AG04449 (cell line): ENCODE measurements around the gene IKZF3.

Experiments
- CTCF ChIA-PET: fragments of 350-600 bp; formaldehyde crosslinking; extraction: SDS; loops from one replicate; lab custom pipeline; 2021; ENCODE audit warnings: antibody characterized with exemption; lab: Yijun Ruan, JAX
- POLR2A ChIA-PET: fragments of 400-600, 350-600 bp; formaldehyde crosslinking; extraction: SDS; loops from one replicate; lab custom pipeline; 2020; ENCODE audit warnings: antibody characterized with exemption, inconsistent platforms; lab: Yijun Ruan, JAX
- DNase-seq: peaks from one replicate; pipeline ENCODE4 v3.0.0-alpha.2; 2010; ENCODE audit warnings: low read depth, low spot score
- H3K4me3 ChIP-seq: 2 replicates; pipeline ENCODE4 v1.5.1; 2011; ENCODE audit warnings: low read depth, mild to moderate bottlenecking, control low read depth, low read length
- CTCF ChIP-seq: IDR thresholded peaks from one replicate; pipeline ENCODE4 v1.5.1; 2011; ENCODE audit warnings: mild to moderate bottlenecking, moderate library complexity, low read length, control low read depth, inconsistent platforms; ENCODE audit not compliant: insufficient read depth; ENCODE audit errors: missing control alignments

IKZF3 gene

GRCh38 chr17:39813631-39814030 is 50.5 kb downstream of the IKZF3 start:
- H3K4me3 ChIP-seq = no peak overlapping the region
- CTCF ChIA-PET = no interaction called here
- TF ChIP-seq CTCF = no peak
- POLR2A ChIA-PET = no interaction called here
- DNase-seq = no peak

- POLR2A ChIA-PET = no interaction called here
- no peak for TF ChIP-seq CTCF
- CTCF ChIA-PET = no interaction called here
- no peak for DNase-seq
- H3K4me3 ChIP-seq = no peak overlapping the region
Measured at GRCh38 chr17:39812466-39812865, 51.6 kb downstream of the IKZF3 start.

- no peak for TF ChIP-seq CTCF
- DNase-seq = no peak
- CTCF ChIA-PET = no interaction called here
- no peak overlapping the region for H3K4me3 ChIP-seq
- POLR2A ChIA-PET = no interaction called here
Measured at GRCh38 chr17:39810939-39811728, 53.0 kb downstream of the IKZF3 start.

- no peak for DNase-seq
- H3K4me3 ChIP-seq = no peak overlapping the region
- ChIA-PET POLR2A (no interaction called here), CTCF (no interaction called here)
- TF ChIP-seq CTCF = no peak
Measured at GRCh38 chr17:39809221-39809620, 54.9 kb downstream of the IKZF3 start.

GRCh38 chr17:39808409-39808997 is 55.6 kb downstream of the IKZF3 start:
- ChIA-PET CTCF (no interaction called here), POLR2A (no interaction called here)
- TF ChIP-seq CTCF = no peak
- DNase-seq = no peak
- no peak overlapping the region for H3K4me3 ChIP-seq

- POLR2A ChIA-PET = no interaction called here
- no peak overlapping the region for H3K4me3 ChIP-seq
- CTCF ChIA-PET = no interaction called here
- no peak for TF ChIP-seq CTCF
- DNase-seq = no peak
Measured at GRCh38 chr17:39804839-39805238, 59.3 kb downstream of the IKZF3 start.
